Kidney (tissue), 14 donors: ENCODE measurements around the gene C12orf75. TPM values are rescaled to one million over a fixed set of nuclear protein-coding genes. Genes with fewer than 3 reads are reported as not detected.

Source experiments
- DNase-seq, 5 donors: peaks; one replicate each; pipeline ENCODE4 v3.0.0-alpha.2; 2013 to 2020
- FAIRE-seq: peaks from 2 replicates; lab custom pipeline; 2012; peaks lifted over from hg19 to GRCh38; lab: Jason Lieb, UNC
- H3K27ac ChIP-seq, 2 donors: one replicate each; pipeline ENCODE4 v1.7.0; 2013; ENCODE audit warnings: low read depth in 2 of 2, low read length in 2 of 2, inconsistent platforms in 1 of 2
- H3K27me3 ChIP-seq: one replicate; pipeline ENCODE4 v1.7.1; 2013; ENCODE audit warnings: low read length, inconsistent platforms; ENCODE audit not compliant: control insufficient read depth, insufficient read depth
- H3K36me3 ChIP-seq, 3 donors: one replicate each; pipeline versions ENCODE4 v1.7.0 to v1.7.1; 2013; ENCODE audit warnings: low read length in 3 of 3, control low read depth in 1 of 3, inconsistent platforms in 1 of 3; ENCODE audit not compliant: insufficient read depth in 3 of 3, control insufficient read depth in 2 of 3
- H3K4me1 ChIP-seq, 3 donors: one replicate each; pipeline versions ENCODE4 v1.7.0 to v1.7.1; 2013; ENCODE audit warnings: low read length in 3 of 3, inconsistent platforms in 1 of 3, low read depth in 1 of 3; ENCODE audit not compliant: control insufficient read depth in 2 of 3, insufficient read depth in 2 of 3
- H3K4me3 ChIP-seq, 3 donors: one replicate each; pipeline versions ENCODE4 v1.7.0 to v1.8.1; 2013; ENCODE audit warnings: low read length in 3 of 3, control low read depth in 1 of 3, inconsistent platforms in 1 of 3
- H3K9ac ChIP-seq, 3 donors: one replicate each; pipeline versions ENCODE4 v1.7.0 to v1.7.1; 2013; ENCODE audit warnings: low read length in 3 of 3, control low read depth in 1 of 3, inconsistent platforms in 1 of 3
- H3K9me3 ChIP-seq, 3 donors: one replicate each; pipeline versions ENCODE4 v1.7.0 to v1.7.1; 2013; ENCODE audit warnings: low read length in 3 of 3, control low read depth in 1 of 3, inconsistent platforms in 1 of 3; ENCODE audit not compliant: control insufficient read depth in 2 of 3, insufficient read depth in 1 of 3
- intact Hi-C: fragments of 100-400 bp; cut with DNase I; formaldehyde crosslinking; loops from one replicate; pipeline ENCODE4 v1.11.1; 2022
- polyA plus RNA-seq: library from polyadenylated mRNA; stranded (reverse); fragments of 350-450 nt; fragmentation: Illumina TruSeq; extraction: RNeasy Lipid Tissue Mini Kit (QIAGEN cat#74804); gene quantifications from one replicate; pipeline ENCODE4 v1.2.3, GENCODE V29; 2014; ENCODE audit warnings: low read depth, low replicate concordance; ENCODE audit not compliant: insufficient read depth
- total RNA-seq: library from RNA; stranded (reverse); fragmentation: NEBNext Ultra II Directional; extraction: Animal tissue kit (Norgen Biotek cat#: 25700); gene quantifications from one replicate; pipeline ENCODE4 v1.2.1, GENCODE V29; 2021
- TF ChIP-seq, protein P1 (sequence below): IDR thresholded peaks from 3 replicates; pipeline ENCODE4 v1.5.1; 2012; ENCODE audit warnings: mild to moderate bottlenecking, moderate library complexity, borderline replicate concordance; ENCODE audit not compliant: insufficient read depth; ENCODE audit errors: extremely low read depth
- donor health status: control.
- donor health status: control.
- donor health status: control.
- donor health status: control.
- donor health status: control.
- donor health status: DM: yes; HTN: yes; CAD: no.
- donor health status: Normal renal cell carcinoma (clear cell type).

Gene C12orf75
- total and polyA plus RNA-seq, 2 donors from 2014 or later = 107 to 127 TPM

- no peaks in the 10 kb centered on the region for H3K4me1 ChIP-seq
- no peaks in the 10 kb centered on the region for H3K9me3 ChIP-seq
- H3K27ac ChIP-seq = no peak overlapping the region
- H3K4me3 ChIP-seq = no peak overlapping the region
- H3K27me3 ChIP-seq = no peaks in the 10 kb centered on the region
- no peaks in the 10 kb centered on the region for H3K36me3 ChIP-seq
- DNase-seq = no peak
- no peak for FAIRE-seq
- TF ChIP-seq, protein P1, sequence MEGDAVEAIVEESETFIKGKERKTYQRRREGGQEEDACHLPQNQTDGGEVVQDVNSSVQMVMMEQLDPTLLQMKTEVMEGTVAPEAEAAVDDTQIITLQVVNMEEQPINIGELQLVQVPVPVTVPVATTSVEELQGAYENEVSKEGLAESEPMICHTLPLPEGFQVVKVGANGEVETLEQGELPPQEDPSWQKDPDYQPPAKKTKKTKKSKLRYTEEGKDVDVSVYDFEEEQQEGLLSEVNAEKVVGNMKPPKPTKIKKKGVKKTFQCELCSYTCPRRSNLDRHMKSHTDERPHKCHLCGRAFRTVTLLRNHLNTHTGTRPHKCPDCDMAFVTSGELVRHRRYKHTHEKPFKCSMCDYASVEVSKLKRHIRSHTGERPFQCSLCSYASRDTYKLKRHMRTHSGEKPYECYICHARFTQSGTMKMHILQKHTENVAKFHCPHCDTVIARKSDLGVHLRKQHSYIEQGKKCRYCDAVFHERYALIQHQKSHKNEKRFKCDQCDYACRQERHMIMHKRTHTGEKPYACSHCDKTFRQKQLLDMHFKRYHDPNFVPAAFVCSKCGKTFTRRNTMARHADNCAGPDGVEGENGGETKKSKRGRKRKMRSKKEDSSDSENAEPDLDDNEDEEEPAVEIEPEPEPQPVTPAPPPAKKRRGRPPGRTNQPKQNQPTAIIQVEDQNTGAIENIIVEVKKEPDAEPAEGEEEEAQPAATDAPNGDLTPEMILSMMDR = no peak
- H3K9ac ChIP-seq = no peak overlapping the region
- intact Hi-C loops = no loop called here
Measured at GRCh38 chr12:105358789-105359188, 28.3 kb downstream of the C12orf75 start.

- Histone ChIP-seq H3K27me3 (no peaks in the 10 kb centered on the region), H3K4me3 (no peak overlapping the region), H3K9ac (no peak overlapping the region), H3K4me1 (no peaks in the 10 kb centered on the region), H3K9me3 (no peaks in the 10 kb centered on the region), H3K36me3 (no peaks in the 10 kb centered on the region), H3K27ac (no peak overlapping the region)
- DNase-seq (no peak), FAIRE-seq (no peak)
- intact Hi-C loops = no loop called here
- TF ChIP-seq, protein P1 = no peak
Measured at GRCh38 chr12:105359856-105360255, 29.4 kb downstream of the C12orf75 start.

DNA sequence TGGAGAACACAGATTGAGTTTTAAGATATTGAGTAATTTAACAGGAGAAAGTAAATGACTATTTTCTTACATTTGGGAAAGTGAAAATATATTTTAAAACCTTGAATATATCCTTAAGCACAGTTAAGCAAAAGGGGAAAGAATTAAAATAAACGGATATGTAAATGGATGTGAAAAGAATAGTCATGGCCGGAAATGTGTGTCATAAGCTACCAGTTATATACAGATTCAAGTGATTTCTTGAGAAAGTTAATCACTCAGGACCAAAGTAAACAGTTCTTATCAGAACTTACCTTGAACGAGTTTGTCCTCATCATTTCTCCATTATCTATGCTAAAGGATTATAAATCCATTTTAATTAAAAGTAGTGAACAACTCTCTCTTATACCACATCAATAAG lies 33.4 kb downstream of the C12orf75 start:
- no peaks in the 10 kb centered on the region for H3K9me3 ChIP-seq
- FAIRE-seq = no peak
- no peak for DNase-seq
- no peak overlapping the region for H3K4me3 ChIP-seq
- no peaks in the 10 kb centered on the region for H3K4me1 ChIP-seq
- H3K27ac ChIP-seq = no peak overlapping the region
- H3K27me3 ChIP-seq = no peaks in the 10 kb centered on the region
- intact Hi-C loops = no loop called here
- H3K36me3 ChIP-seq = no peaks in the 10 kb centered on the region
- TF ChIP-seq, protein P1 = no peak
- no peak overlapping the region for H3K9ac ChIP-seq

GRCh38 chr12:105365231-105365630 lies 34.7 kb downstream of the C12orf75 start:
- H3K9me3 ChIP-seq = no peaks in the 10 kb centered on the region
- H3K4me3 ChIP-seq = no peak overlapping the region
- H3K27ac ChIP-seq = no peak overlapping the region
- no peak overlapping the region for H3K9ac ChIP-seq
- intact Hi-C loops = no loop called here
- DNase-seq (no peak), FAIRE-seq (no peak)
- H3K27me3 ChIP-seq = no peaks in the 10 kb centered on the region
- peaks cover 0 to 3% (median 0%) of the 10 kb centered on the region in 3 donors for H3K36me3 ChIP-seq
- no peaks in the 10 kb centered on the region for H3K4me1 ChIP-seq
- TF ChIP-seq, protein P1 = no peak
